PC-9 (cell line): Measurements from ENCODE around the gene GBP3.

Experiments used
- EZH2 ChIP-seq: fragments of 200-600 bp; sonication (generic); IDR thresholded peaks from 2 replicates; pipeline ENCODE4 v1.8.0; 2017; ENCODE audit warnings: antibody characterized with exemption, low read depth
- TF ChIP-seq, protein P1 (sequence below): fragments of 200-600 bp; sonication (generic); conservative IDR thresholded peaks from 2 replicates; pipeline ENCODE4 v1.6.1; 2017; ENCODE audit warnings: mixed run types, antibody characterized with exemption, mild to moderate bottlenecking, moderate library complexity

DNA sequence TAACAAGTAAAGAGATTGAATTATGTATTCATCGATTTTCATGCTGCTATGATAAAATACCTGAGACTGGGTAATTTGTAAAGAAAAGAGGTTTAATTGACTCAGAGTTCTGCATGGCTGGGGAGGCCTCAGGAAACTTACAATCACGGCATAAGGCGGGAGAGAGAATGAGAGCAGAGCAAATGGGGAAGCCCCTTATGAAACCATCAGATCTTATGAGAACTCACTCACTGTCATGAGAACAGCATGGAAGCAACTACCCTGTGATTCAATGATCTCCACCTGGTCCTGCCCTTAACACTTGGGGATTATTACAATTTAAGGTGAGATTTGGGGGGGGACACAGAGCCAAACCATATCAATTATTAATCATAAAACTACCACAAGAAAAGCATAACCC lies 3.3 kb upstream of the GBP3 start:
- TF ChIP-seq, protein P1, sequence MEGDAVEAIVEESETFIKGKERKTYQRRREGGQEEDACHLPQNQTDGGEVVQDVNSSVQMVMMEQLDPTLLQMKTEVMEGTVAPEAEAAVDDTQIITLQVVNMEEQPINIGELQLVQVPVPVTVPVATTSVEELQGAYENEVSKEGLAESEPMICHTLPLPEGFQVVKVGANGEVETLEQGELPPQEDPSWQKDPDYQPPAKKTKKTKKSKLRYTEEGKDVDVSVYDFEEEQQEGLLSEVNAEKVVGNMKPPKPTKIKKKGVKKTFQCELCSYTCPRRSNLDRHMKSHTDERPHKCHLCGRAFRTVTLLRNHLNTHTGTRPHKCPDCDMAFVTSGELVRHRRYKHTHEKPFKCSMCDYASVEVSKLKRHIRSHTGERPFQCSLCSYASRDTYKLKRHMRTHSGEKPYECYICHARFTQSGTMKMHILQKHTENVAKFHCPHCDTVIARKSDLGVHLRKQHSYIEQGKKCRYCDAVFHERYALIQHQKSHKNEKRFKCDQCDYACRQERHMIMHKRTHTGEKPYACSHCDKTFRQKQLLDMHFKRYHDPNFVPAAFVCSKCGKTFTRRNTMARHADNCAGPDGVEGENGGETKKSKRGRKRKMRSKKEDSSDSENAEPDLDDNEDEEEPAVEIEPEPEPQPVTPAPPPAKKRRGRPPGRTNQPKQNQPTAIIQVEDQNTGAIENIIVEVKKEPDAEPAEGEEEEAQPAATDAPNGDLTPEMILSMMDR, result no peak
- no peak for TF ChIP-seq EZH2
